HG02588 (cell line): ENCODE results near the gene ITGA5.
A peak's percentile ranks its signal among the peaks of the same experiment; 100 is the strongest.

Experiments used
- ATAC-seq: cut with Tn5 transposase; IDR thresholded peaks from one replicate; pipeline ENCODE4 v1.9.1; 2021; ENCODE audit warnings: mild to moderate bottlenecking, moderate library complexity; ENCODE audit not compliant: unreplicated experiment

ITGA5 gene

GRCh38 chr12:54431911-54432814, 13.1 kb upstream of the ITGA5 start:
- no peak for ATAC-seq

- ATAC-seq, result no peak
Observed at GRCh38 chr12:54430471-54431069, 11.5 kb upstream of the ITGA5 start.

- ATAC-seq, result no peak
Observed at GRCh38 chr12:54429014-54429471, 10.0 kb upstream of the ITGA5 start.

- no peak for ATAC-seq
Observed at GRCh38 chr12:54428050-54429013, 9.3 kb upstream of the ITGA5 start.

GRCh38 chr12:54427106-54427505, 8.0 kb upstream of the ITGA5 start:
- ATAC-seq, result no peak

- ATAC-seq, result no peak
Observed at GRCh38 chr12:54426690-54427089, 7.6 kb upstream of the ITGA5 start.

GRCh38 chr12:54425702-54426101, 6.6 kb upstream of the ITGA5 start:
- no peak for ATAC-seq

GRCh38 chr12:54424224-54424623, 5.2 kb upstream of the ITGA5 start:
- ATAC-seq, result no peak

- ATAC-seq, result no peak
Observed at GRCh38 chr12:54423816-54424150, 4.7 kb upstream of the ITGA5 start.

- no peak for ATAC-seq
Observed at GRCh38 chr12:54421879-54422250, 2.8 kb upstream of the ITGA5 start.

GRCh38 chr12:54421175-54421878, 2.3 kb upstream of the ITGA5 start:
- ATAC-seq, result no peak

GRCh38 chr12:54420766-54421144, 1.7 kb upstream of the ITGA5 start:
- no peak for ATAC-seq

GRCh38 chr12:54418441-54419087, 502 bp downstream of the ITGA5 start:
- no peak for ATAC-seq

GRCh38 chr12:54417712-54418440, 1.2 kb downstream of the ITGA5 start:
- no peak for ATAC-seq

GRCh38 chr12:54416687-54417603, 2.1 kb downstream of the ITGA5 start:
- ATAC-seq, result no peak

GRCh38 chr12:54415221-54415929, 3.7 kb downstream of the ITGA5 start:
- ATAC-seq, result no peak

- ATAC-seq, result peak; percentile 47
Observed at GRCh38 chr12:54413284-54414190, 5.5 kb downstream of the ITGA5 start.
